Epidermal melanocyte (primary cell): Measurements from ENCODE around the gene SLC17A7.
"Not testable (repeated sequence)": the region's sequence is repeated elsewhere in the genome, so short reads cannot be mapped to it uniquely, and the experiment has no call there.

Experiments used
- DNase-seq: peaks from one replicate; pipeline ENCODE4 v3.0.0; 2011; ENCODE audit warnings: low spot score; ENCODE audit not compliant: insufficient read length

The SLC17A7 gene

DNA sequence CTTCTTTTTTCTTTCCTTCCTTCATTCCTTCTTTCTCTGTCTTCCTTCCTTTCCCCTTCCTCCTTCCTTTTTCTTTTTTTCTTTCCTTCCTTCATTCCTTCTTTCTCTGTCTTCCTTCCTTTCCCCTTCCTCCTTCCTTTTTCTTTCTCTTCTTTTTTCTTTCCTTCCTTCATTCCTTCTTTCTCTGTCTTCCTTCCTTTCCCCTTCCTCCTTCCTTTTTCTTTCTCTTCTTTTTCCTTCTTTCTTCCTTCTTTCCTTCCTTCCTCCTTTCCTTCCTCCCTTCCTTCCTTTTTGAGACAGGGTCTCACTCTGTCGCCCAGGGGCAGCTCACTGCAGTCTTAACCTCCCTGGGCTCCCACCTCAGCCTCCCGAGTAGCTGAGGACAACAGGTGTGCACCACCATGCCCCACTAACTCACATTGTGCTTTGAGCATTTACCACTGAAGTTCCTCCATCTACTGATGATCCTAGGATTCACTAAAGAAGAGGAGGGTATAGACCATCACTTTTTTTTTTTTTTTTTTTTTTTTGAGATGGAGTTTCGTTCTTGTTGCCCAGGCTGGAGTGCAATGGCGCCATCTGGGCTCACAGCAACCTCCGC is 2.9 kb upstream of the SLC17A7 start:
- not testable (repeated sequence) for DNase-seq

- peak; percentile 92 for DNase-seq
Observed at GRCh38 chr19:49443366-49444099, 2.2 kb upstream of the SLC17A7 start.

DNA sequence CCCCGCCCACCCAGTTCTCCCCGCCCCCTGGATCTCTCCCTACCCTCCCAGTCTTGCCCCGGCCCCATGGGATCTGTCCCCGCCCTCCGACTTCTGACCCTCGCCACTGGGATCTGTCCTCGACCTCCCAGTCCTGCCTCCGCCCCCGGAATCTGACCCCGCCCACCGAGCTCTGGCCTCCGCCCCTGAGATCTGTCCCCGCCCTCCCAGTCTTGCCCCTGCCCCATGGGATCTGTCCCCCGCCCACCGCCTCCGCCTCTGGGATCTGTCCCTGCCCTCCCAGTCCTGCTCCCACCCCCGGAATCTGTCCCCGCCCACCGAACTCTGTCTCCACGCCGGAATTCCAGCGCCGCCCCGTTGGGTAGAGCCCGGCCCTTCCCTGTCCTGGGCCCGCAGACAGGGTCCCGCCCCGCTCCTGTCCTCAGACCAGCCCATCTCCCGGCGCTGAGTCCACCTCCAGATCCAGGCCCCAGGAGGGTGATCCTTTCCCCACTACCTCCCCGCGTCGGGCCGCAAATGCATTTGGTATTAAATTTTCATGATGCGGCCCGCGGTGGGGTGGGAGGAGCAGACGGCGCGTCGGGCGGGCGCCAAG is 1.5 kb upstream of the SLC17A7 start:
- peak; percentile 92 for DNase-seq

- peak; percentile 56 for DNase-seq
Observed at GRCh38 chr19:49442354-49442753, 1.0 kb upstream of the SLC17A7 start.

GRCh38 chr19:49441960-49442350 is 628 bp upstream of the SLC17A7 start:
- peak; percentile 20 for DNase-seq

GRCh38 chr19:49440439-49441209 is 703 bp downstream of the SLC17A7 start:
- DNase-seq = peak; percentile 17

GRCh38 chr19:49439836-49440235 is 1.5 kb downstream of the SLC17A7 start:
- peak; percentile 17 for DNase-seq

DNA sequence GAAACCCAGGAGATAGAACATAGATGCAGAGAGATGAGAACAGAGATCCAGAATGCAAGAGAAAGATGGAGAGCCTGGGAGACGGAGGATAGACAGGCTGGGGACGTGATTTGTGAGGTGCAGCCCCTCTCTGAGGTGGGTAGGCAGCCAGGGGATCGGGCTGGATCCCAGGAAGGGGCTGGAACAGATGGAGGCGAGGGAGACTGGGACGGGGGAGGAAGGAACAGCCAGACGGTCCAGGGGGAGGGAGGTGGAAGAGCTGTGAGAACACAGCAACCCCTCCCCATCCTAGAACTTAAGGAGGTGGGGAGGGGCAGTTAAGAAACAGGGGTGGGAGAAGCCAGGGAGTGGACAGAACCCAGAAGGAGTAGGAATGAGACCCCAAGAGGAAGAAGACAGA is 3.1 kb downstream of the SLC17A7 start:
- no peak for DNase-seq

DNA sequence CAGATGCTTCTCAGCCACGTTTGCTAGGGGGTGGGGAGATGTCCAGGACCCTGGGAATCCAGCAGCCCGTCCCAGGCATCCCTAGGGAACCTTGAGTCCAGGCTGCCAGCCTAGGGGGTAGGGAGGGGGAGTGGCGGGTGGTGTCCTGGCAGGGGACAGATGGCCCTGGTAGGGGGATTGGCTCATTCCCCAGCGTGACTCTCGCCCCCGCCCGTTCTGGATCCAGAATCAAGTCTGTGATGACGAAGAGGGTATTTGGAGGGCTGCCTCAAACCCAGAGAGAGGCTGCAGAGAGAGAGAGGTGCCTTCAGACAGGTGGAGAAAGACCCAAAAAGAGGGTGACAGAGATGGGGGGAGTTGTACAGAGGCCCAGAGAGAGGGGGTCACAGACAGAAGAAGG is 4.1 kb downstream of the SLC17A7 start:
- peak; percentile 14 for DNase-seq

DNA sequence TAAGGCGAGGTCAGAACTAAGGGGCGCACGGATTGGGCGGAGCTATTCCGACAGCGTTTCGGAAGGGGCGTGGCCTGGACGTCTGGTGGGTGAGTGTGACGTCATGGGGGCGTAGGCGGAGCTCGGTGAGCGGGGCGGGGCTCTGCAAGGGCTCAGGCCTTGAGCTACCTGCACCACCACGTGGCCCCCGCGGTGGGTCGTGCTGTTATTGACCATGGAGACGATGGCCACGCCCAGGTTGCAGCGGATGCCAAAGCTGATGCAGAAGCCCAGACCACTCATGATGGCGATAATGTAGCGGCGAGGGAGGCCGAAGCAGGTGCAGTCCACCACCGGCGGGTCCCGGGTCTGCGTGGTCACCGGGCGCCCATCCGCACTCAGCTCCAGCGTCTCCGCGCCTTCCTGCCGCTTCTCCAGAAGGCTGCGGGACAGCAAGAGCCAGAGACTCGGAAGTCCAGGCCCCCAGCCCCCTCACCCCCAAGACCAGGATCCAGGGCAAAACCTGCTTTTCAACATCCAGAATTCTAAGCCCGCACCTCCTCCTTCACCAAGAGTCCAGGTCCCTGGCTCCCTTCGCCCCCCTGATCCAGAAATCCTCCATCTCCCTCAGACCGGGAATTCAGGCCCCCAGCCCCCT is 4.8 kb downstream of the SLC17A7 start:
- DNase-seq = peak; percentile 12

GRCh38 chr19:49435670-49436069 is 5.7 kb downstream of the SLC17A7 start:
- DNase-seq = peak; percentile 8

- DNase-seq = peak; percentile 15
Observed at GRCh38 chr19:49434907-49435583, 6.3 kb downstream of the SLC17A7 start.

- DNase-seq = peak; percentile 7
Observed at GRCh38 chr19:49433240-49433901, 8.0 kb downstream of the SLC17A7 start.

GRCh38 chr19:49432141-49433073 is 8.9 kb downstream of the SLC17A7 start:
- DNase-seq = peak; percentile 10

DNA sequence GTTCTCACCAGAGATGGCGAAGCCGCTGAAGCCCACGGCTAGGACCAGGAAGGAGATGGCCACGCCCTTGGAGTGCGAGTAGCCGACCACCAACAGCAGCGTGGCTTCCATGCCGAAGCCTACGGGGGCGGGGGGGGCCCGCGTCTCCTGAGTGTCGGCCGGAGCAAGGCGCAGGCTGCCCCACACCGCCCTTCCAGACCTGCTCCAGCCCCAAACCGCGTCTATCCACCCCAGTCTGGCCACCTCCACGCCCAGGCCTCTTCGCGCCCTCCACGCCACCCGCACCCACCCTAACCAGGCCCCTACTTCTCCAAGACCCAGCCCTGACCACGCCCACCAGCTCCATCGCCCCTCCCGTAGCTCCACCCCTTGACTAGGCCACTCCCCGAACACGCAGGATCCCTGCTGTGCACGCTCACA is 10.0 kb downstream of the SLC17A7 start:
- DNase-seq = no peak

DNA sequence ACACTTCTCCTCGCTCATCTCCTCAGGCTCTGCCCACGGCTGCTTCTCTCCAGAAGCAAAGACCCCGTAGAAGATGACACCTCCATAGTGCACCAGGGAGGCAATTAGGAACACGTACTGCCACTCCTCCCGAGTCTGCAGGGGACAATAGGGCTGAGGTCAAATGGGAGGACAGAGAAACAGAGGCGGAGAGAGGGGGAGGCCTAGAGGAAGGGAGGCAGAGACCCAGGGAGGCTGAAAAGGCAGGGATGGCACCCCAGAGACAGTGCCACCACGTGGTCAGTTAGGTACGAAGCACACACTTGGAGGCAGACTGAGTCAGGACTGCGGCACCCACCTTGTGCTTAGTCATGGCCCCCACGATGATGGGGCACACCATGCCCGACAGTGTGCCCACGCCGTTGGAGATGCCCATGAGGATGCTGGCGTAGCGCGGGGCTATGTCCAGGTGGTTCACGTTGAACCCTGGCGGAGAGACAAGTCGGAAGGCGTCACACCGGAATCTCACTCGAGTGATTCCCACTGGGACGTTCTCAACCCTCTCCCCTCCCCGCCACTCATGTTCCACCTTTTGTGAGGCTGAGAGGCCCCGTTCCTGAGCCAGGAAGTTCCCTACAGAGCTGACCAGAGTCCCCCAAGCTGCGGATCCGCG is 10.5 kb downstream of the SLC17A7 start:
- peak; percentile 9 for DNase-seq

DNA sequence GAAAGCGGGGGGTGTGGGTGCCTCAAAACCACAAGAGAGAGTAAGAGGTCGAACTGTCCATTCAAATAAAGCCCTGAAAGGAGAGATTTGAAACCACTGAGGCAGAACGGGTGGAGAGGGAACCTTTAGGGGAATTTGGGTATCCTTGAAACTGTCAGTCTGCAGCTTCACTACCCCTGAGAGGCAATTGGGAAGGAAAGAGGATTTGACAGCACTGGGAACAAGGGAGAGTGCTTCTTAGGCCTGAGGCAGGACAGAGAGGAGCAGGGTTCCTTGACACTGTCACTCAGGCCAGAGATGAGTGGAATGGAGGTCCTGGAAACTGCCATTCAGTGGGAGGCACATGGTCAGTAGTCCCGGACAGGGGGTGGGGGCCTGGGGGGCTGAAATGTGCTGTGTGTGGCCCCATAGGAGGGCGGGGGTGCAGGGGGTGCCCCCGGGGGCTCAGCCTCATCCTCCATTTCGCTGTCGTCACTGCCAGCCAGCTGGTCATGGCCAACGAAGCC is 11.1 kb downstream of the SLC17A7 start:
- peak; percentile 17 for DNase-seq
